HS-5 (cell line): ENCODE data around the gene TMEM178B.

Experiments
- DNase-seq: peaks from one replicate; pipeline ENCODE4 v3.0.0-alpha.2; 2012; ENCODE audit warnings: low read depth

The TMEM178B gene

DNA sequence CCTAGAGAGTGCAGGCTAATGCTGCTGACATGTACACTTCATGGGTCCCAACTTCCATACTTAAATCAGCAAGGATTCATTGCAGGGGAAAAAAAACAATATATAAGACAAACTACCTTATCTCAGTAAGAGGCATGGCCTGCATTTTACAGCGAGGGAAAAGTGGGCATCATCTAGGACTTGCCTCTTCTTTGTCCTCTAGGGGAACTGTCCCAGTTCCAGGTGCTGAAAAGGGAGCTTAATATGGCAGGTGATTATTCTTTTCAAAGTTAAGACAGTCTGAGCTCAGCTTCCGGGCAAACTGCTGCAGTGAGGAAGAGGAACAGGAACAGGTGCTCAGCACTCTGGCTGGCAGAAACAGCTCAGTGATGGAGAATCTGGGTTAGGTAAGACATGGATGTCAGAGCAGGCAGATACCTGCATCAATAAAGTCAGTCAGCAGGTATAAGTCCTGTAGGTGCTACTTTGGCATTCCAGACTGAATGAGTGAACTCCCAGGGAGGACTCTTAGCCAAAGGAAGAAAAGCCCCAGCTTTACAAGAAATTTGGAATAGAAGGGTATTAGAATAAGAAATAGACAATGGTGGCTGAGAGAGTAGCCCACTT, 147.2 kb downstream of the TMEM178B start:
- DNase-seq: no peak

DNA sequence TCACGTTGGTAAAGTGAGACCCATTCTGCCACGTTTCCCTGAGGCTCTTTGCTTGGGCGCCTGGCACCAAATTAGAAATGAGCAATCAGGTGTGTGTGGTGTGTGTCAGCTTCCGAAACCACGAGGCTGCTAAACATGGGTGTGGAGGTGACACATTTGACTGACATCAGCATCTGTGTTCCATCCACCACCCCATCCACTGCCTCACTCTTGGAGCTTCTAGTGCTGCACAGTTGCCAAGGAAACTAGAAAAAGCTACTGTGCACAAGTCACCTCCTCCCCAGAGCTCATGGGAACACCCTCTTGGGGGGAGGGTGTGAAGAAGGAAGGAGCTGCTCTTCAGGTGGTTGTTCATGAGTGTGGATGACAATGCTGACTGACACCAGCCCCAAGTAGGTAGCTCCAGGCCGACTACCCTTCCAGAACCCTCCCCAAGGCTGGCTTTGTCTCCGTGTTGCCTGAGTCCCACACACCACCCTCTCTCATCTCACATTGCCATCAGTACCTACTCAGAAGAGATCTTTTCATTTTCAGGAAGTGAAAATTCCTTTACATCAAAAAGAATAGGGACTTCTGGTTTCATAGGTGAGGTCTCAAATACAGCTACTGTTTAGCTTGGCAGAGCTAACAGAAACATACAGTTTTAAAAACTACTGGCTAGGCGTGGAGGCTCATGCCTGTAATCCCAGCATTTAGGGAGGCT, 152.2 kb downstream of the TMEM178B start:
- DNase-seq: no peak

- DNase-seq: no peak
Observed at GRCh38 chr7:141227454-141227853, 153.6 kb downstream of the TMEM178B start.

DNA sequence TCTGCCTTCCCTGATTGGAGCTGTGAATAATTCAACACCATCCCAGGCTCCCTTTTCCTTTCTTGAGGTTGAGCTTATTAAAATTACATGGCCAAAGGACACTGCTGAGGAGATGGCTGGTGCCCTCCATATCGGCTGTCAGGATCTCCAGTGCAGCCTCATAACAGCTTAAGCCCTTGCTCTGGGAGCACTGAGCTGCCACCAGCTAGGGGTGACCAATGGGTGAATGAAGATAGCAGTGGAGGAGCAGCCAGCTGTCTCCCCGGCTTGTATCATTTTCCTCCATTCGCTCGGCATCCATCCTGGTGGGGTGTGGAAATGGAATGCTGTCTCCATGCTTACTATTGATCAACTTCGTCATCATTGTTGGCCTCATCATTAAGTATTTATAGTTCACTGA, 154.6 kb downstream of the TMEM178B start:
- DNase-seq: no peak

DNA sequence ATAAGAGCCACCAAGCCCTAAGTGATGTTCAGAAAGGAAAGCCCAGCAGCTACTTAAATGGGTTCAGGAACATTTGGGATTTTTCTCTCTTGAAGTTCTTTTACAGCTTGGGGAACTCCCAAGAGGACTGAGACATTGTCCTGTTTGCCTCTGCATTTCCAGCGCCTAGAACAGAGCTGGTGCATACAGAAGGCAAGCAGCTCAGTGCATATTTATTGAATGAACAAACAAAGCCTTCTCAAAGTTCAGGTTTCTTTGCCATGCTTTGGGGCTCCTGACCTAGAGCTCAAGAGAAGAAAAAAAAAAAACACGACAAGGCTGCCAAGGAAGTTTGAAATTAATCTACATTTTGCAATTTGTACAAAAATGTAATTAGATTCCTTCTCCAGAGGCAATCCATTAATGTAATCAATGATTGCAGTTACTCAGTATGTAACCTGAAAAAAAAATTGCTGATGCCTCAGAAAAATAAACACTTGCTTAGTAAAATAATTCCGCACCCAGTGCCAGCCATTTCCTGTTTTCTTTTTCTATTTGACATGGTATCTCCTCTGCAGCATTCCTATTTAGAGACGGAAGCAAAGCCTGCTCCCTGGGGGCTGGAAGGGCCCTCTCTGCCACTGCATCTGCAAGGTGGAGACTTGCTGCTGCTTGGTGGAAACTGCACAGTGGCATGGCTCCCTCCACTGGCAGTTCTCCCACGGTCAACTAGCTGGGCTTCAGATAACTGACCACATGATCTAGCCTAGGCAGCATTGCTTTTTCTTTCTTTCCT, 157.3 kb downstream of the TMEM178B start:
- no peak for DNase-seq

GRCh38 chr7:141232286-141233051, 158.6 kb downstream of the TMEM178B start:
- no peak for DNase-seq

- DNase-seq: no peak
Observed at GRCh38 chr7:141234335-141235105, 160.7 kb downstream of the TMEM178B start.

DNA sequence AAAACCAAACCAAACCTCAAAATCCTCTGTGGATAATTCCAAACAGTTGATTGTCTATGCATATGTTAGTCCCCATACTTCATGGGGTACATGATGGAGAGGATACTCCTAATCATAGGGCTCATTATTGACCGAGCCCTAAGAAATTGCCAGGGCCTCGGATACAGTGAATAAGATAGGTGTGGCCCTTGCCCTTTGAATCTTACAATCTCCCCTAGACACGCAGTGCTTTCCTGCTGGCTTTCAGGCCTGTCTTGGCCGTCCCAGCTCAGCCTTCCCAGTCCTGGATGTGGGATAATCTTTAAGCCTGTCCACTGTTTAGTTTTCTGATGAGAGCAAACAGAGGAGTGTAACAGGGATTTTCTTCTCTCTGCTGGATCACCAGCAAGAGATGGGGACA, 161.8 kb downstream of the TMEM178B start:
- DNase-seq: no peak

GRCh38 chr7:141238596-141239243, 164.9 kb downstream of the TMEM178B start:
- no peak for DNase-seq

DNA sequence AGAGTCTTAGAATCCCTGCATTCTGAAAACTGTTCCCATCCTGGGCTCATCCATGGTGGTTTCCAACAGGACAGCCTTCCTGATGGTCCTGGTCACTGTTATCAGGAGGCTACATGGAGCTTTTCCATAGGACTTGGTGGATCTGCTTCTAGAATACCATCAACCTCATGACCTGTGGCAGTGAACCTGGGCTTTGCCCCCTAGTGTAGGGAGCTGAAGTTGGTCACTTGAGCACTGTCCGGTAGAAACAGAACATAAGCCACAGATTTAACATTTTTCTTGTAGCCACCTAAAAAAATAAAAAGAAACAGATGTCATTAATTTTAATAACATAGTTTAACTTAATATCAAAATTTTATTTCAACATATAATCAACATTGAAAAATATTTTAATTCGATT, 165.8 kb downstream of the TMEM178B start:
- DNase-seq: no peak

GRCh38 chr7:141242568-141242967, 168.7 kb downstream of the TMEM178B start:
- no peak for DNase-seq

DNA sequence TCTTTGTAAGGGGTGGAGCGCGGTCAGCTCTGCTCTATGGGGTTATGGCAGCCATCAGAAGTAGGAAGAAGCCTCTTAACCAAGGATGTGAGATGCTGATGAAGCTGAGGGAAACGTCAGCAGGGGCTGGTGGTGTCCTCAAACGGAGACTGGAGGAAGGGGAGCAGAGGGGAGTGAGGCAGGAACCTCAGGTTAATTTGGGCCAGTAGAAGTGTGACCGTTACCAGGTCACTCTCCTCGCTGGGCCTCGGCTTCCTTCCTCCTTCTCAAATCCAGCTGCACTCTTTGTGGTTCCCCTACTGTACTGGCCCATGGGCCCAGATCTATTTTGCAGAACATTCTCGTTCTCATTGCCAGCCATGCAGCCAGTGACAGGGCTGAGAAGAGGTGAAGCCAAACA, 169.5 kb downstream of the TMEM178B start:
- DNase-seq: no peak

- no peak for DNase-seq
Observed at GRCh38 chr7:141244435-141244834, 170.6 kb downstream of the TMEM178B start.

DNA sequence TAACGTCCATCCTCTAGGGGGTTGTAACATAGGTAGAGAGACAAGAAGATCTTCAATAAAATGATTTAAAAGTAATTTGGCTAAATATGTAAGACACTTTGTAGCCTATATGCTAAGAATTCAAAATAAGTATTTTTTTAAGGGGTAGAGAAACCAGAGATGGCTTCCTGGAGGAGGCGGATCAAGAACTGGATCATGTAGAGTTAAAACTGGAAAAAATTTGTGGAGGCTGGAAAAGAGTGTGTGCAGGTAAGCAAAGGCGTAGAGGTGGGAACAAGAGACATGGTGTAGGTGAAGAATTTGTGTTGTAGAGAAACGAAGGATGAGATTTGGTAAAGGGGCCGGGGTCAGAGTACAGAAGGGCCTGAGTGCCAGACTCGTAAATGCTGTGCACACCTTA, 172.6 kb downstream of the TMEM178B start:
- no peak for DNase-seq

- no peak for DNase-seq
Observed at GRCh38 chr7:141251180-141251579, 177.3 kb downstream of the TMEM178B start.

DNA sequence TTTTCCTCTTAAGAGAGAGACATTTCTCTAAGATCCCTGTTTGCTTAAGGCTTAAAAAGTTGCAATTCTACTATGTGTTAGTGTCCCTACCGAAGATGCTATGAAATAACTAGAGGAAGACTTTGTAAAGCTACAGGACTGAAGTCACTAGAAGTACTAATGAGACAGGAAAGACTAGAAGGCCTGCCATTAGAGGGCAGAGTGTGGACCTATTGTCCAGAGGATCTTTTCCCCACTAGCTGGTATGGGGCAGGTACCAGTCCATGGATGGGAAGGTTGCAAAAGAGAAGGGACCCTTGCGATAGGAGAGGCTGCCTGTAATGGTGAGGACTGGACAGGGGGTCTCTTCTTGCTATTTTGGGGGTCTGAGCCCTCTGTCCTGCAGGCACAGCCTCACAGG, 178.1 kb downstream of the TMEM178B start:
- DNase-seq: no peak

- DNase-seq: no peak
Observed at GRCh38 chr7:141257597-141257996, 183.7 kb downstream of the TMEM178B start.

GRCh38 chr7:141258559-141258958, 184.7 kb downstream of the TMEM178B start:
- no peak for DNase-seq

DNA sequence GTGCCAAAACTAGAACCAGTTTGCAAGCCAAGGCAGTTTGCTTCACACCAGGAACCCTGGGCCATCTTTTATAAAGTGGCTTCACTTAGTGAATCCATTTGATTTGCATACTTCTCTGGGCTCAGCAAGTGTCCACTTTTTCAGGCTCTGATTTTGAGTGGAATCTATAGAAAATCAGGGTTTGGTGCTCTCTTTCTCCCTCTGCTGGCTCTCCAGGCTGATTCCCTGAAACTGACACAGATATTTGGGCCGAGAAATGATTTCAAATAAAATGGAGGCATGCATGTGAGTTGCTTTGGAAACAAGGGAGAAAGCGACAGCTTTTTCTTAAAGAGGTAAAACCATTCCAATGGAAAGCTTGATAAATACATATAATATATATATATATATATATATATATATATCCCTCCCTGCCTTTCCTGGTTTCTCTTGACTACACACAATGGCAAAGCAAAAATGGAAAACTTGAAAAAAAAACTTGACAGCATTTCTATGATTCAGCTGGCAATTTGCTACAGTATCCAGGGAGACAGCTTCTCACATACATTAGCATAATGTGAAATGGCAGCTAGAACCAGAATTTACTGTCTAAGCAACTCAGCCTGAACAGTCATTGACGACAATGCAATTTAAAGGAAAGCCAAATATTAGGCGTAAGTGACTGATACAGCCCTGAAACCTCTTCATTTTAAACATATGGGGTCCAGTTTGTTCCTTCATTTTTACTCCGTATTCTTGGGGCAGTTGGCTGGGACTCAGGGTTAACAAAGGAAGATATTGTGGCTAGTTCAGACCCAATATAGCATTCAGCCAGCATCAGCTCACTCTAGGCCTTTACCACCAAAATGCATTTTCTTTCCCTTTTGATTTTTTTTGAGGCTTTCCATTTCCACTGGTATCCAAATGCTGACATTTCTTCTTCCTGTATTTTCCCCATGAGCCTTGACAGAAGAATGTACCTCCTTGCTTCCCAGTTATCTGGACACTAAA, 188.5 kb downstream of the TMEM178B start:
- DNase-seq: no peak

DNA sequence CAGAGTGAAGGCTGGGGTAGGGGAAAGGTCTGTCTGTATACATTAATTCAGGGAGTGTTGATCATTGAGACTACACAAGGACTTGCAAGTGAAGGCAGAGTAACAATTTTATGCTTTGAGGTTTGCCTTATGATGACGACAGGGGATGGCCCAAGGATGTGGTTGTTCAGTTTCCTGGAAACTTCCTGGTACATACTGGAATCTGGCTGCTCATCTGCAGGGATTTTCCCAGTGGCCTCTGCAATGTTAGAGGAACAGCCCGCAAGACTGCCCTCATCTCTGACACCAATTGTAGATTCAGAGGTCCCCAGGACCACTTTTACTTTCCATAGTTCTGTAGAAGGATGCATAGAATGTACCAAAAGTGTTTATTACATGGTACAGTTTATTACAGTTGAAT, 189.6 kb downstream of the TMEM178B start:
- no peak for DNase-seq
